Progenitor cell of endocrine pancreas (in vitro differentiated cells): ENCODE data around the gene LRBA. TPM values are rescaled to one million over a fixed set of nuclear protein-coding genes. Genes with fewer than 3 reads are reported as not detected.
A peak's percentile ranks its signal among the peaks of the same experiment; 100 is the strongest.

Source experiments
- DNase-seq: peaks from one replicate; pipeline ENCODE4 v3.0.0; 2021; ENCODE audit warnings: low spot score; ENCODE audit not compliant: unreplicated experiment
- H3K27ac Mint-ChIP-seq: 2 replicates; pipeline ENCODE4 v1.8.0; 2021; ENCODE audit warnings: mild to moderate bottlenecking, moderate library complexity, mixed read lengths
- H3K27me3 Mint-ChIP-seq: 2 replicates; pipeline ENCODE4 v1.8.0; 2021; ENCODE audit warnings: mixed read lengths
- H3K36me3 Mint-ChIP-seq: 2 replicates; pipeline ENCODE4 v1.8.0; 2022; ENCODE audit warnings: mixed read lengths; ENCODE audit not compliant: insufficient read depth
- H3K4me1 Mint-ChIP-seq: 2 replicates; pipeline ENCODE4 v1.8.0; 2021; ENCODE audit warnings: low read depth, mixed read lengths
- H3K4me3 Mint-ChIP-seq: 2 replicates; pipeline ENCODE4 v1.8.0; 2021; ENCODE audit warnings: low read depth, mild to moderate bottlenecking, moderate library complexity, mixed read lengths
- H3K9me3 Mint-ChIP-seq: 2 replicates; pipeline ENCODE4 v1.8.0; 2021; ENCODE audit warnings: low read depth, mixed read lengths
- CTCF ChIP-seq: fragments of 200-600 bp; sonication (generic); IDR thresholded peaks from one replicate; pipeline ENCODE4 v1.5.0; 2021; ENCODE audit warnings: antibody characterized with exemption, mild to moderate bottlenecking; ENCODE audit not compliant: unreplicated experiment
- total RNA-seq: library from RNA; stranded (reverse); gene quantifications from 2 replicates; pipeline ENCODE4 v1.2.1, GENCODE V29; 2021

Gene LRBA
- total RNA-seq, 1 donor from 2014 or later = 95.2 TPM

DNA sequence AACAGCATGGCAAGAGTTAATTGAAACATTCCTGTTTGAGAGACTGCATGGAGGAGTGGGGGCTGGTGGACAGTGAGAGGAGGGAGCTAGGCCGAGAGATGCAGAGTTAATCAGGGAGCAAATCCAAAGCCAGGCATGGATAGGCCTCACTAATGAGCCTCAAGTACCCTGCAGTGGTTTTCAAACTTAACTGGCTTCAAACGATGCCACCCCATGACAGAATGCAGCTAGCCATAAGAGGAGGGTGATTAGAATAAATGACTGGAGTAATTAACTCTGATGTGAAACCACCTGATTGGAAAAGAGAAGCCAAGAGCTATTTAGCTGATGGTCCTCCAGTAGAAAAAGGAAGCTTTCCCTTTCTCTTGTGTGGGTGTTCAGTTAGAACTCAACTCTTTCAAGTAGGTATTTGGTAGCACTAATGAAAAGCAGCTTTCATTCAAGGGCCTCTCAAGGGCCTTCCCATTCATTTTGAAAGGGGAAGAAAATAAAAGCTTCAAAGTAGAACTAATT lies 648.5 kb downstream of the LRBA start:
- Mint-ChIP-seq H3K4me1 (peaks cover 8% of the 10 kb centered on the region), H3K9me3 (no peaks in the 10 kb centered on the region), H3K36me3 (no peaks in the 10 kb centered on the region), H3K27ac (peak overlapping the region; percentile 18), H3K27me3 (no peaks in the 10 kb centered on the region), H3K4me3 (no peak overlapping the region)
- DNase-seq = no peak
- no peak for TF ChIP-seq CTCF

GRCh38 chr4:150363721-150364688 lies 651.1 kb downstream of the LRBA start:
- Mint-ChIP-seq H3K27me3 (no peaks in the 10 kb centered on the region), H3K9me3 (no peaks in the 10 kb centered on the region), H3K36me3 (no peaks in the 10 kb centered on the region), H3K4me3 (no peak overlapping the region), H3K4me1 (peaks cover 8% of the 10 kb centered on the region), H3K27ac (no peak overlapping the region)
- TF ChIP-seq CTCF = no peak
- no peak for DNase-seq

DNA sequence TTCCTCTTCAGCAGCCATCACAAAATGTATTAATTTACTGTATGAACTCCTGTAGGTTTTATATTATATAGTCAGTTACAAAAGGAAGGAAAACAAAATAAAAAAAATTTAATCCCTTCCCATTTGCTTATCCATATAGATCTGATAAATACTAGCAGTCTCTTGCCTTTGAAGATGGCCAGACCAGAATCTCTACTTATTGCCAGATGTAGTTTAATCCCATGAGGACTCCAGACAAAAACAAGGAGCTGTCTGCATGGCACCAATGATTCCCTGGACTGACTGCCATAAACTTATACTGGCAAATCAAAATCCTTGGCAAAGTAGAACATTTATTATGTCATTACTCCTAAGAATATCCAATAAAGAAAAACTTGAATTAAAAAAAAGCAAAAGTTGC lies 656.4 kb downstream of the LRBA start:
- Mint-ChIP-seq H3K36me3 (no peaks in the 10 kb centered on the region), H3K27ac (no peak overlapping the region), H3K4me3 (no peak overlapping the region)

GRCh38 chr4:150357829-150358228 lies 657.3 kb downstream of the LRBA start:
- Mint-ChIP-seq H3K36me3 (no peaks in the 10 kb centered on the region), H3K27ac (no peak overlapping the region), H3K4me3 (no peak overlapping the region), H3K4me1 (peaks cover 6% of the 10 kb centered on the region), H3K27me3 (no peaks in the 10 kb centered on the region), H3K9me3 (no peaks in the 10 kb centered on the region)
- TF ChIP-seq CTCF = no peak
- no peak for DNase-seq

More for the DNA sequence above, 656.4 kb downstream of the LRBA start:
- Mint-ChIP-seq H3K4me1 (peaks cover 6% of the 10 kb centered on the region), H3K27me3 (no peaks in the 10 kb centered on the region), H3K9me3 (no peaks in the 10 kb centered on the region)
- DNase-seq = no peak
- TF ChIP-seq CTCF = no peak

- H3K27me3 Mint-ChIP-seq = no peaks in the 10 kb centered on the region
These were observed 659.1 kb downstream of the LRBA start for GRCh38 chr4:150355858-150356455.

More at GRCh38 chr4:150355858-150356455, 659.1 kb downstream of the LRBA start:
- no peak overlapping the region for H3K27ac Mint-ChIP-seq
- no peak overlapping the region for H3K4me3 Mint-ChIP-seq
- peaks cover 6% of the 10 kb centered on the region for H3K4me1 Mint-ChIP-seq
- no peak for TF ChIP-seq CTCF
- DNase-seq = no peak
- H3K36me3 Mint-ChIP-seq = no peaks in the 10 kb centered on the region
- H3K9me3 Mint-ChIP-seq = no peaks in the 10 kb centered on the region
